Stimulated activated naive CD8-positive, alpha-beta T cell treated with anti-CD3 and anti-CD28 coated beads, Interleukin-15, amount 100 ng/mL, for 72 hours (primary cell): ENCODE results near the gene TDRD9.

Source experiments
- ATAC-seq: fragments of 150-1000 bp; cut with Tn5 transposase; 2 replicates; pipeline ENCODE4 v1.10.0; 2021; ENCODE audit warnings: mild to moderate bottlenecking, moderate library complexity
- DNase-seq, 2 donors: peaks; one replicate each; pipeline ENCODE4 v3.0.0; 2021 to 2022
- H3K27ac Mint-ChIP-seq, 2 donors: one replicate each; pipeline ENCODE4 v1.8.0; 2022; ENCODE audit warnings: mild to moderate bottlenecking in 2 of 2, mixed read lengths in 2 of 2, moderate library complexity in 2 of 2
- H3K27me3 Mint-ChIP-seq: one replicate; pipeline ENCODE4 v1.8.0; 2022; ENCODE audit warnings: mixed read lengths
- H3K4me1 Mint-ChIP-seq: one replicate; pipeline ENCODE4 v1.8.0; 2022; ENCODE audit warnings: mild to moderate bottlenecking, mixed read lengths
- H3K4me3 Mint-ChIP-seq, 2 donors: one replicate each; pipeline ENCODE4 v1.8.0; 2022; ENCODE audit warnings: mild to moderate bottlenecking in 2 of 2, mixed read lengths in 2 of 2, moderate library complexity in 1 of 2
- H3K9me3 Mint-ChIP-seq, 2 donors: one replicate each; pipeline ENCODE4 v1.8.0; 2022; ENCODE audit warnings: mixed read lengths in 2 of 2

TDRD9 gene

DNA sequence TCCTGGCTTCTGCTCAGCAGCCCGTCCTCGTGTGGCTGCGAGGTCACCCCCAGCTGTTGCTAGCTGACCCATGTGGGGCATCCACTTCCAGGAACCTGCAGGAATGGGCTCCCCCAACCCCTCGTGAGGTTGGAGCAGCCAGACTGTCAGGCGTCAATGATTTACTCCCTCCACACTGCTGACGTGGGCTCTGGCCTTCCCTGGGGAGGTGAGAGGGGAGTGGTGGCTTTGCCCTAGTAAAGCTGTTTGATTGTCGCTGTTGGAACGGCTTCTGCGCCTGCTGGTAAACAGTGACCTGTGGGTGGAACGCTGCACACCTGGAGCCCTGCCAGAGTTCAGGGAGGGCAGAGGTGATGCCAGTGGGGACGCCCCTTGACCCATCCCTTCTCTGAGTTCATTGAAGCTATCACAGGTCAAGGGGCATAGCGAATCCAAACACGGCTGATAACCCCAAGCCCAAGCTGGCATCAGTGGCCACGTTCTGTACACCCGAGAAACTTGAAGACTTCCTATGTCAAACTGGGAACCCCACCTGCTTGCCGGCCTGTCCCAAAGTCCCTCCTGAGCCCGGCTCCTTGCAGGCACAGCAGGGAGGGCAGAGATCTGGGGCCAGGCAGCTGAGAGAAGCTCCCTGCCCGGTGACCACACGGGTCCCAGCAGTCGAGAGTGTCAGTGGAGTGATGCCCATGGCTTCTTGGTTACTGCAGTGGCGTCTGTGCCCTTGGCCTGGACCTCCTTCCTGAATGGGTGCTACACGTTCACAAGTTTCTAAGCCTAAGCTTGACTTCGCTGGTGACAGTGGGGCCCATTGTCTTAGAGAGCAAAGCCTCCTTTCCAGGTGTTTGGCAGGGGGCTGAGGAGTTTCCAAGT lies 160.0 kb downstream of the TDRD9 start:
- H3K4me1 Mint-ChIP-seq, result no peaks in the 10 kb centered on the region
- ATAC-seq, result no peak
- peaks cover 24% of the 10 kb centered on the region for H3K27me3 Mint-ChIP-seq
- DNase-seq, result no peak
- no peak overlapping the region for H3K4me3 Mint-ChIP-seq
- no peak overlapping the region for H3K27ac Mint-ChIP-seq
- no peaks in the 10 kb centered on the region for H3K9me3 Mint-ChIP-seq

DNA sequence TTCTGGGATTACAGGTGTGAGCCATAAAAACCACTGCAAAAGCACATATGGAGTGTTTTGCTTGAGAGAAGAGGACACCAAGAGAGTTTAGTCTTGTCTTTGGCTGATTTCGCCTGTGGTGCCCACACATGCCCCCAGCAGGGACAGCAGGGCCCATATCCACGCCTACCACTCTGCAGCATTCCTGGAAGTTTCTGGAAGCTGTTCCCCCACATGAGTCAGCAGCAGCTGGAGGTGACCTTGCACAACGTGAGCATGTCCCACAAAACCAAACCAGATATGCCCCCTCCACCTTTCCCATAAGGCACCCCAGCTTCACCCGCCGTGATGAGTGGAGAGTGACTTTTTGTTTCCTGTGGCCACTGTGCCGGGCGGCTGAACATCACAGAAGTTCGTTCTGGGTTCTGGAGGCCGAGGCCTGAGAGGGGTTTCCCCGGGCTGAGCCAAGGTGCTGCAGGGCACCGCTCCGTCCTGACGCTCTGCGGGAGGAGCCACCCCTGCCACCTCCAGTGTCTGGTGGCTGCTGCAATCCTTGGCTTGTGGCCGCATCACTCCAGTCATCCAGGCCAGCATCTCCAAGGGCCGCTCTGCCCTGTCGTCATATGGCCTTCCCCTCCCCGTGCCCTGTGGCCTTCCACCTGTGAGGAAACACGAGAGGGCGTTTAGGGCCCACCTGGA lies 162.0 kb downstream of the TDRD9 start:
- no peak overlapping the region for H3K4me3 Mint-ChIP-seq
- peaks cover 8% of the 10 kb centered on the region for H3K4me1 Mint-ChIP-seq
- no peak for ATAC-seq
- H3K27ac Mint-ChIP-seq, result no peak overlapping the region
- H3K27me3 Mint-ChIP-seq, result peaks cover 21% of the 10 kb centered on the region
- no peak for DNase-seq
- no peaks in the 10 kb centered on the region for H3K9me3 Mint-ChIP-seq

DNA sequence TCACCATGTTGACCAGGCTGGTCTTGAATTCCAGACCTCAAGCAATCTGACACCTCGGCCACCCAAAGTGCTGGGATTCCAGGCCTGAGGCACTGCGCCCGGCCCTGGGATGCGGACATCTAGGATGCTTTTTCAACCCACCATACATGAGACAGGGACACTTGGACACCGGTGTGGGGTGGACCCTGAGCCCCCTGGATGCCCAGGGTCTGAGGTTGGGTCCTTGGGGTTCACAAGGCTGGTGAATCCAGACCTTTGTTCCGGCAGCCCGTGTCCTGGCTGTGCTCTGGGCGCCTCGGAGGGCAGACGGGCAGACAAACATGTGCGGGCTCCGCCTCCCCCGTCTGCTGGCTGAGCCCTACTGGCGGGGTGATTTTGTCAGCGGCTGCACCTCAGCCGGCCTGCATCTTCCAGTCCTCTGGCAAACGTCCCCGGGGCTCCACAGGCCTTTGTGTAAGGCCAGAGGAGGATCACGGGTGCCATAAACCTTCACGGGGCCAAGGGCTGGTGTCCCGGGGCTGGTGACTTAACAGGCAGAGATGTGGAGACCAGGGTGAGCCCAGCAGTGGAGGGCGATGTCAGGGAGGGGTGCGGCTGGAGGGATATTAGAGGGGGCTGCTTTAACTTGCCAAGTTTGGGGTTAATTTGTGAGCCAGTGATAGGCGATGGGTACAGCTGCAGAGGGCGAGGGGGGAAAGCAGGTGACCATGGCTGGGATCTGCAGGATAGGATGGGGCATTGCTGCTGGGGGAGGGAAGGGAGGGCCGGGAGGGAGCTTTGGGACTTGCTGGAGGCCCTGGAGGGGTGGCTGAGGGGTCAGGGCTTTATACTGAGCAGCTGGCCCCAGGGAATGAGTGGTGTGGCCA lies 163.0 kb downstream of the TDRD9 start:
- H3K27ac Mint-ChIP-seq, result no peak overlapping the region
- H3K9me3 Mint-ChIP-seq, result no peaks in the 10 kb centered on the region
- ATAC-seq (no peak), DNase-seq (no peak)
- no peak overlapping the region for H3K4me3 Mint-ChIP-seq
- H3K4me1 Mint-ChIP-seq, result peaks cover 8% of the 10 kb centered on the region
- H3K27me3 Mint-ChIP-seq, result peaks cover 19% of the 10 kb centered on the region

DNA sequence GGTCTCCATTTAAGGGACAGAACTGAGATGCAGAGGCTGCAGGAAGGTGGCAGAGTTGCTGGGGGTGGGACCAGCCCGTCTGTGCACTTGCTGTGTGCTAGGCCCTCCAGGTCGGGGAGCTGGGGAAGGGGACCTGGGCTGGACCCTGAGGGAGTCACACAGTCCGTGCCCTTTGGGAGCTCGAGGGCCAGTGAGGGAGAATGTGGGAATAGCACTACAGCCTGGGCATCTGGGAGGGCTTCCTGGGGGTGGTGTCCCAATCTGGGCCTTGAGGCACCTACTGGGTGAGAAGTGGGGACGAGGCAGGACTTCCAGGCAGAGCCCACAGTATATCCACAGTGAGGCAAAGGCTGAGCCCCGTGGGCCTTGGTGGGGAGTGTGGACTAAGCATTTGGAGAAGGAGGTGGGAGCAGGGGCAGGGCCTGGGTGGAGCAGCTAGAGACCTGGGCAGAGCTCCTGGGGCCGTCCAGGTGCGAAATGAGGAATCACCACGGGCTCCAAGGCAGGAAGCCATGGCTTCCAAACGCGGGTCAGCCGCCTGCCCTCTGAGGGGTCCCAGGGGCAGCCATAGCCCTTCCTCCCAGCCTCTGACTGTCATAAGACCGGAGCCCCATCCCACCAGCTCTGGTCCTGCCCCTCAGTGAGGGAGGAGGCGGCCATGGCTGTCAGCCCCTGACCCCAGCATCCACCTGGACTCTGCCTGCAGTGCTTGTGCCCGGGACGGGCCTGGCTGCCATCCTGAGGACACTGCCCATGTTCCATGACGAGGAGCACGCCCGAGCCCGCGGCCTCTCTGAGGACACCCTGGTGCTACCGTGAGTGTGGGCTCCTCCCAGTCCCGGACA lies 163.9 kb downstream of the TDRD9 start:
- Mint-ChIP-seq H3K27me3 (peaks cover 10% of the 10 kb centered on the region), H3K27ac (no peak overlapping the region), H3K9me3 (no peaks in the 10 kb centered on the region), H3K4me1 (peaks cover 8% of the 10 kb centered on the region), H3K4me3 (no peak overlapping the region)
- DNase-seq (no peak), ATAC-seq (no peak)

DNA sequence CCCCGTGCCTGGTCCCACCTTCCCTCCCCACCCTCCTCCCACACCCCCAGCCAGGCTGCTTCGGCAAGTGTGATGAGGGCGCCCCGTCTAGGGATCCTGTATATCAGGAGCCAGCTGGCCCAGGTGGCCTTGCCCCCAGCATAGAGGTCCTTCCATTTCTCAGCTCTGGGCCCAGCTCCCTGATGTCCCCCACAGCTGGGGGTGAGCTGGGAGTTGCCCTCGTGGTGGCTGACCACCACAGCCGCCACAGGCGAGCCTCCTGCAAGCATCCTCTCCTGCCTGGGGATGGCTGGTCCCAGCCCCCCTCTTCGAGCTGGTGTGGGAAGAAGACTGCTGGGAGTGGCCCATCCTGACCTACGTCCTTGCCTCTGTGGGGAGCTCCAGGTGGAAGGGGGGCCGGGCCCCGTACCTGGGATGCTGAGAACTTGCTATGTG lies 164.7 kb downstream of the TDRD9 start:
- Mint-ChIP-seq H3K9me3 (no peaks in the 10 kb centered on the region), H3K27me3 (peaks cover 6% of the 10 kb centered on the region), H3K4me1 (peaks cover 8% of the 10 kb centered on the region), H3K27ac (no peak overlapping the region), H3K4me3 (no peak overlapping the region)
- DNase-seq, result no peak
- ATAC-seq, result no peak

- peaks cover 6% of the 10 kb centered on the region for H3K27me3 Mint-ChIP-seq
Observed at GRCh38 chr14:104093366-104094055, 165.3 kb downstream of the TDRD9 start.

DNA sequence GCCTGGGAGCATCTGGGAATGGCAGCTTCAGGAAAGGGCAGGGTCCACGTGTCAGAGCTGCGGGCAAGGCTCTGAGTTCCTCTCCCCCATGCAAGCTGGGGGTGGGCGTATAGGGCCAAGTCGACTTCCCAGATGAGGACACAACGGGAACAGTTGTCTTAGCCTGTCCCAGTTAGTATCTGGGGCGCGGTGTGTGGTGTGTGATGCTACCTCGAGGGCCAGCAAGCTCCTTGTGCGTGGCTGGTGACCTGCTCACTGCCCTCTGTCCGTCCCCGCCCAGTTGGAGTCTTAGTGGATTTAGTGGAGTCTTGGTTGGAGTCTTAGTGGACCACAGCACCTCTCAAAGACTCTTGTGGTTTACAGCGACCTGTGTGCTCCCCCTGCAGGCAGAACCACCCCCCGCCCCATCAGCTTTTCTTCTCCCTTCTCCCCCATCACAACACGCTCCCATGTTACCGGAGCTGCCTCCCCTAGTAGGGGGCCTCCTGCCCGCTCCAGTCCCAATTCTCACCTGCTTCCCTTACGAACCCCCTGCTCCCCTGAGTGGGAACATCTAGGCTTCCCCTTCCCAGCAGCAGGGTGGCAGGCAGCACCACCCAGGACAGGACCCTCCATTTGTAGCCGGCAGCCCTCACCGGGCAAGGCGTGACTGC lies 165.9 kb downstream of the TDRD9 start:
- no peak for ATAC-seq
- no peaks in the 10 kb centered on the region for H3K9me3 Mint-ChIP-seq
- peaks cover 6% of the 10 kb centered on the region for H3K27me3 Mint-ChIP-seq
- no peak overlapping the region for H3K27ac Mint-ChIP-seq
- no peak for DNase-seq
- H3K4me3 Mint-ChIP-seq, result peak overlapping the region in 1 of 2 donors; percentile 26
- peaks cover 8% of the 10 kb centered on the region for H3K4me1 Mint-ChIP-seq

More at GRCh38 chr14:104093366-104094055, 165.3 kb downstream of the TDRD9 start:
- no peak overlapping the region for H3K4me3 Mint-ChIP-seq
- no peak for DNase-seq
- H3K4me1 Mint-ChIP-seq, result peaks cover 8% of the 10 kb centered on the region
- H3K9me3 Mint-ChIP-seq, result no peaks in the 10 kb centered on the region
- H3K27ac Mint-ChIP-seq, result no peak overlapping the region
- ATAC-seq, result no peak

- H3K4me3 Mint-ChIP-seq, result peak overlapping the region in 1 of 2 donors; percentile 26
Observed at GRCh38 chr14:104094709-104095425, 166.6 kb downstream of the TDRD9 start.

GRCh38 chr14:104095426-104096310 lies 167.4 kb downstream of the TDRD9 start:
- H3K4me3 Mint-ChIP-seq, result no peak overlapping the region
- ATAC-seq (no peak), DNase-seq (no peak)
- no peaks in the 10 kb centered on the region for H3K9me3 Mint-ChIP-seq
- peaks cover 8% of the 10 kb centered on the region for H3K4me1 Mint-ChIP-seq
- peaks cover 6% of the 10 kb centered on the region for H3K27me3 Mint-ChIP-seq
- no peak overlapping the region for H3K27ac Mint-ChIP-seq

More at GRCh38 chr14:104094709-104095425, 166.6 kb downstream of the TDRD9 start:
- peaks cover 6% of the 10 kb centered on the region for H3K27me3 Mint-ChIP-seq
- DNase-seq, result peak; percentile 72 to 80
- no peak overlapping the region for H3K27ac Mint-ChIP-seq
- no peaks in the 10 kb centered on the region for H3K9me3 Mint-ChIP-seq
- H3K4me1 Mint-ChIP-seq, result peaks cover 8% of the 10 kb centered on the region
- peak; percentile 72 for ATAC-seq

DNA sequence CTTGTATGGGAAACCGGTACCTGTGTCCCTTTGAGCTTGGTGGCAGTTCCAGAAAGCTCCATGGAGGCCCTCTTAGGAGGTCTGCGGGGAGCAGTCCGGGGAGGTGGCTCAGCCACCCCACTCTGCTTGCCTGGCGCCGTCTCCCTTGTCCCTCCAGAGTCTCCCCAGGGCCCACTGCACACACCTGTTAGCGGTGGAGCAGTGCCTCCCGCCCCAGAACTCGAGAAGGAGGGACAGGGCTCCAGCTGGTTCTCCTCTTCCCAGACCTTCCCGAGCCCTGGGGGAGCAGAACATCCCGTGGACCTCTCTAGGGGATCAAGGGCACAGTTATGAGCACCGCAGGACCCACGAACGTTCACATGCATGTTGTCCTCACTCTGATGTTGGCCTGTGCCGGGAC lies 168.1 kb downstream of the TDRD9 start:
- Mint-ChIP-seq H3K4me3 (no peak overlapping the region), H3K4me1 (peaks cover 8% of the 10 kb centered on the region), H3K9me3 (no peaks in the 10 kb centered on the region), H3K27me3 (peaks cover 6% of the 10 kb centered on the region), H3K27ac (no peak overlapping the region)
- DNase-seq (no peak), ATAC-seq (no peak)

GRCh38 chr14:104096751-104097700 lies 168.8 kb downstream of the TDRD9 start:
- Mint-ChIP-seq H3K4me1 (peaks cover 8% of the 10 kb centered on the region), H3K27ac (peak overlapping the region in 1 of 2 donors; percentile 37), H3K27me3 (peaks cover 6% of the 10 kb centered on the region), H3K9me3 (no peaks in the 10 kb centered on the region), H3K4me3 (no peak overlapping the region)
- ATAC-seq (no peak), DNase-seq (no peak)
